Neutrophil (primary cell): Measurements from ENCODE around the gene KLHL7.
"Not testable (repeated sequence)": the region's sequence is repeated elsewhere in the genome, so short reads cannot be mapped to it uniquely, and the experiment has no call there.

Experiments
- H3K27ac ChIP-seq: fragments of 200-600 bp; sonication (generic); 2 replicates; pipeline ENCODE4 v1.5.1; 2016; ENCODE audit warnings: mild to moderate bottlenecking, moderate library complexity
- H3K27me3 ChIP-seq: fragments of 200-600 bp; sonication (generic); 2 replicates; pipeline ENCODE4 v1.6.0; 2016; ENCODE audit warnings: mild to moderate bottlenecking
- H3K36me3 ChIP-seq: fragments of 200-600 bp; sonication (generic); 2 replicates; pipeline ENCODE4 v1.5.1; 2017
- H3K4me1 ChIP-seq, 2 experiments: fragments of 200-600 bp in 1 of 2; sonication (generic) in 1 of 2; 1 replicate in 1 of 2; 2 replicates in 1 of 2; pipeline versions ENCODE4 v1.5.1 to v1.6.1; 2013 to 2016; ENCODE audit warnings: low read depth in 1 of 2, low read length in 1 of 2, mild to moderate bottlenecking in 1 of 2, moderate library complexity in 1 of 2; ENCODE audit not compliant: control insufficient read depth in 1 of 2, insufficient read depth in 1 of 2
- H3K4me3 ChIP-seq, 2 experiments: fragments of 200-600 bp in 1 of 2; sonication (generic) in 1 of 2; 1 replicate in 1 of 2; 2 replicates in 1 of 2; pipeline ENCODE4 v1.5.1; 2013 to 2016; ENCODE audit warnings: low read depth in 1 of 2, low read length in 1 of 2, mild to moderate bottlenecking in 1 of 2, moderate library complexity in 1 of 2
- H3K9me3 ChIP-seq: fragments of 200-600 bp; sonication (generic); 2 replicates; pipeline ENCODE4 v1.5.1; 2016
- CTCF ChIP-seq: fragments of 200-600 bp; sonication (generic); IDR thresholded peaks from 2 replicates; pipeline ENCODE4 v1.5.1; 2016; ENCODE audit warnings: antibody characterized with exemption

Gene KLHL7

GRCh38 chr7:23120106-23120505 lies 14.5 kb downstream of the KLHL7 start:
- TF ChIP-seq CTCF, result no peak
- Histone ChIP-seq H3K27me3 (no peaks in the 10 kb centered on the region), H3K27ac (no peak overlapping the region), H3K36me3 (peaks cover 3% of the 10 kb centered on the region), H3K4me3 (no peak overlapping the region), H3K9me3 (no peaks in the 10 kb centered on the region), H3K4me1 (no peaks in the 10 kb centered on the region)

DNA sequence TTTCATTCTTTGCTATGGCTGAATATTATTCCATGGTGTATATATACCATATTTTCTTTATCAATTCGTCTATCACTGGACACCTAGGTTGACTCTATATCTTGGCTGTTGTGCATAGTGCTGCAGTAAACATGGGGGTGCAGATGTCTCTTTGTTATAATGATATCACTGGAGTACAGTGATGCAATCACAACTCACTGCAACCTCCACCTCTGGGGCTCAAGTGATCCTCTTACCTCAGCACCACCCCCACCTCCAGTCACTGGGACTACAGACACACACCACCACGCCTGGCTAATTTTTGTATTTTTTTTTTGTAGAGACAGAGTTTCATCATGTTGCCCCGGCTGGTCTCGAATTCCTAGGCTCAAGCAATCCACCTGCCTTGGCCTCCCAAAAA lies 15.6 kb downstream of the KLHL7 start:
- Histone ChIP-seq H3K4me1 (no peaks in the 10 kb centered on the region), H3K9me3 (no peaks in the 10 kb centered on the region), H3K36me3 (peaks cover 14% of the 10 kb centered on the region), H3K27ac (no peak overlapping the region), H3K4me3 (no peak overlapping the region), H3K27me3 (no peaks in the 10 kb centered on the region)
- no peak for TF ChIP-seq CTCF

DNA sequence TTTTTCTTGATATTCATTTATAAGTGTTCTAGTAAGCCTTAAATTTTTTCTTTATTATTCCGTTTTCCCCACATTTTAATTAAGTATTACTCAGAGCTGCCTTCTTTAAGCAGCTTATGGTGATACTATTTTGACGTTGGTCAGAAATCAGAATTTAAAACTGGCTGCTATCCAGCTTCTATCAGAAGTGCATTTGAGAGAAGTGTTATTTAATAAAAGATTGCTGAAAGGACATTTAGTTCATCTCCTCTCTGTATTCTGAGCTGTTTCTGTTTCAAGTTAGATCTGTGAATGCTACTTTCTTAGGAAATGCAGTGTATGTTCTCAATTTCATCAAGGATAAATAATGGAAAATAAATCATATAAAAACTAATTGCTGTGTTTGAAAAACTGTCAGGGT lies 17.4 kb downstream of the KLHL7 start:
- H3K27ac ChIP-seq, result no peak overlapping the region
- no peak for TF ChIP-seq CTCF
- no peaks in the 10 kb centered on the region for H3K9me3 ChIP-seq
- no peak overlapping the region for H3K4me3 ChIP-seq
- no peaks in the 10 kb centered on the region for H3K27me3 ChIP-seq
- peaks cover 26% of the 10 kb centered on the region for H3K36me3 ChIP-seq
- no peaks in the 10 kb centered on the region for H3K4me1 ChIP-seq

DNA sequence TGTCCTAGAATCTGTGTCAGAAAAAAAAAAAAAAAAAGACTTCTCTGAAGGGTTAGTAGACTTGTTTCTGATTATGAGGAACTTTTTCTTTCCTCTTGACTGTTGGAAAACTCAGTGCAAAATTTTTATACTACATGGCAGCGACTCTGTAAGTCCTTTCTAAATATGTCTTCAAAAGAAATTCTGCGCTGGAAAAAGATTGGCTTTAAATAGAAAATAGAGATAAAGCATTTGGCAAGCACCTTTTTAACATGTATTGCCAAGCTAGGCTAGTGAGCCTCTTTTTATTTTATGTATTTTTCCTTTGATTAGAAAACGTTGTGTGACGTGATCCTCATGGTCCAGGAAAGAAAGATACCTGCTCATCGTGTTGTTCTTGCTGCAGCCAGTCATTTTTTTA lies 17.9 kb downstream of the KLHL7 start:
- Histone ChIP-seq H3K9me3 (no peaks in the 10 kb centered on the region), H3K36me3 (peaks cover 26% of the 10 kb centered on the region), H3K4me3 (no peak overlapping the region), H3K4me1 (no peaks in the 10 kb centered on the region), H3K27me3 (no peaks in the 10 kb centered on the region), H3K27ac (no peak overlapping the region)
- TF ChIP-seq CTCF, result no peak

DNA sequence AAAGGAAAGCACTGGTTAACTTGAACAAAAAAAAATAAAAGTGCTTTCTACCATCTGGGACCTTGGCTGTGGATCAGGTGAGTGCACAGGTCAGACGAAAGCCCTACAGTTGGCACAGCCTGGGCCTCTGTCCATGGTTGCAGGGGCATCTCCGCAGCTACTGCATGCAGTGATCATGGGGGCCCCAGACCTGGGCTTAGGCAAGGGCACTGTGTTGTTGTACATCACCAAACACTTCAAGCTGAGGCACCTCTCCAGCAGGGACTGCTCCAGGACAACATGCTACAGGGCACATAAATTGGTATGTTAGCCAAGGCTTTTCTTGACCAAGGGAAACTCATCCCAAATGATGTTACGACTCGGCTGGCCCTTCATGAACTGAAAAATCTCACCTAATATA lies 23.5 kb downstream of the KLHL7 start:
- no peak for TF ChIP-seq CTCF
- Histone ChIP-seq H3K36me3 (peaks cover 34% of the 10 kb centered on the region), H3K27me3 (no peaks in the 10 kb centered on the region)

DNA sequence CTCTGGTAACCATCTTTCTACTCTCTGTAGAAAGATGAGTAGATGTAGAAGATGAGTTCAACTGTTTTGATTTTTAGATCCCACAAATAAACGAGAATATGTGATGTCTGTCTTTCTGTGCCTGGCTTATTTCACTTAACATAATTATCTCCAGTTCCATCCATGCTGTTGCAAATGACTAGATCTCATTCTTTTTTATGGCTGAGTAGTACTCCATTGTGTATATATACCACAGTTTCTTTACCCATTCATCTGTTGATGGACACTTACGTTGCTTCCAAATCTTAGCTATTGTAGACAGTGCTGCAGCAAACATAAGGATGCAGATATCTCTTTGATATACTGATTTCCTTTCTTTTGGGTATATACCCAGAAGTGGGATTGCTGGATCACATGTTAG lies 26.2 kb downstream of the KLHL7 start:
- H3K27ac ChIP-seq, H3K4me3 ChIP-seq, H3K9me3 ChIP-seq, H3K27me3 ChIP-seq, H3K4me1 ChIP-seq: not testable (repeated sequence)
- H3K36me3 ChIP-seq, result peaks cover 16% of the 10 kb centered on the region

More for the DNA sequence above, 23.5 kb downstream of the KLHL7 start:
- H3K27ac ChIP-seq, result no peak overlapping the region
- no peaks in the 10 kb centered on the region for H3K9me3 ChIP-seq
- no peaks in the 10 kb centered on the region for H3K4me1 ChIP-seq
- no peak overlapping the region for H3K4me3 ChIP-seq
